HG03432 (cell line): ENCODE data around the gene TLE3.
"Not testable (repeated sequence)": the region's sequence is repeated elsewhere in the genome, so short reads cannot be mapped to it uniquely, and the experiment has no call there.

Experiments used
- ATAC-seq: cut with Tn5 transposase; IDR thresholded peaks from one replicate; pipeline ENCODE4 v1.9.1; 2021; ENCODE audit warnings: mild to moderate bottlenecking, moderate library complexity; ENCODE audit not compliant: unreplicated experiment

The TLE3 gene

DNA sequence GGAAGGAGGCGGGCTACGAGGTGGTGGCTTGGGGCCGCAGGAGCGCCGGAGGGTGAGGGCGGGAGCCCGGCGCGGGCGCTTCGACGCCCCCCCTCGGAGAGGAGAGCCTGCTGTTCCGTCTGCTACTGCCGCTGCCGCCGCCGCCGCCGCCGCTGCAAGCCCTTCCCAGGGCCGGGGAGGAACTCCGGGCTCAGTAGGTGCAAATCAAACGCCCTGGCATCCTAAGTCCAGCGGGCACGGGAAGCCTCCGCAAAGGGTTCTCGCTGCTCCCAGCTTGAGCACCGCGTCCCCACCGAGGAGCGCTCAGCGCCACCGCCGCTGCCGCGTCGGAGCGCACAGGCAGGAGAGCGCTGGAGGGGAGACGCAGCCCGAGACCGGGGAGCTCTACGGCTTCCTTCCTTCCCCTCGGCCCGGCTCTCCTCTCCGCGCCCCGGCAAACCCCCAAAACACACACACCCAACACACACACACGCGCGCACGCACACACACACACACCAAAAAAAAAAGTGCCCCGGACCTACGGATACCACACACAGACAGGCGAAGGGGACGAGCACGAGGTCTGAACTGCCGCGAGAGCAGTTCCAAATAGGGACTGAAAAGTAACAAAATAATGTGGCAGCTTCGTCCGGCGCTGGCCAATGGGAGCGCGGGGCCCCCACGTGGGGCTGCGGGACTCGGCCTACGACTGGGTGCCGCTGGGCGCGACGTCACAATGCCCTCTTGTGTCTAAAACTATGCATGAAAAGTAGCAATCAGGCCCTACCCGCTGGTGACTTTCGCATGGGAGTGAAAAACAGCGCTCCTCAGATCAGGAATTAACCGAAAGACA is at the start of gene TLE3:
TSS of gene TLE3 (minus strand) at position 597 of the 832 bp plus-strand sequence. CDS start 1,119 bp downstream, outside the sequence.
- ATAC-seq, result peak; percentile 58

GRCh38 chr15:70147178-70147760 is 49.6 kb upstream of the TLE3 start:
- no peak for ATAC-seq

DNA sequence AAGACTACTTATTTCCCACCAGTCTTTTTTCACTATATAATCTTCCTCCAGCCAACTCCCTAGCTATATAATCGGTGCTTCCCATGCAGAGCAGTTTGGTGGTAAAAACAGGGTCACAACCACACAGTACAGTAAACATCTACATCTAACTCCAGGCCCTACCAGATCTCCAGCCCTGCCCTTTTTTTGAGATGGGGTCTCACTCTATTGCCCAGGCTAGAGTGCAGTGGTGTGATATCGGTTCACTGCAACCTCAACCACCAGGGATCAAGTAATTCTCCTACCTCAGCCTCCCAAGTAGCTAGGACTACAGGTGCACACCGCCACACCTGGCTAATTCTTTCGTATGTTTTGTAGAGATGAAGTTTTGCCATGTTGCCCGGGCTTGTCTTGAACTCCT is 49.1 kb upstream of the TLE3 start:
- no peak for ATAC-seq

- no peak for ATAC-seq
Observed at GRCh38 chr15:70146162-70146561, 48.4 kb upstream of the TLE3 start.

GRCh38 chr15:70145261-70145660 is 47.5 kb upstream of the TLE3 start:
- ATAC-seq, result no peak

DNA sequence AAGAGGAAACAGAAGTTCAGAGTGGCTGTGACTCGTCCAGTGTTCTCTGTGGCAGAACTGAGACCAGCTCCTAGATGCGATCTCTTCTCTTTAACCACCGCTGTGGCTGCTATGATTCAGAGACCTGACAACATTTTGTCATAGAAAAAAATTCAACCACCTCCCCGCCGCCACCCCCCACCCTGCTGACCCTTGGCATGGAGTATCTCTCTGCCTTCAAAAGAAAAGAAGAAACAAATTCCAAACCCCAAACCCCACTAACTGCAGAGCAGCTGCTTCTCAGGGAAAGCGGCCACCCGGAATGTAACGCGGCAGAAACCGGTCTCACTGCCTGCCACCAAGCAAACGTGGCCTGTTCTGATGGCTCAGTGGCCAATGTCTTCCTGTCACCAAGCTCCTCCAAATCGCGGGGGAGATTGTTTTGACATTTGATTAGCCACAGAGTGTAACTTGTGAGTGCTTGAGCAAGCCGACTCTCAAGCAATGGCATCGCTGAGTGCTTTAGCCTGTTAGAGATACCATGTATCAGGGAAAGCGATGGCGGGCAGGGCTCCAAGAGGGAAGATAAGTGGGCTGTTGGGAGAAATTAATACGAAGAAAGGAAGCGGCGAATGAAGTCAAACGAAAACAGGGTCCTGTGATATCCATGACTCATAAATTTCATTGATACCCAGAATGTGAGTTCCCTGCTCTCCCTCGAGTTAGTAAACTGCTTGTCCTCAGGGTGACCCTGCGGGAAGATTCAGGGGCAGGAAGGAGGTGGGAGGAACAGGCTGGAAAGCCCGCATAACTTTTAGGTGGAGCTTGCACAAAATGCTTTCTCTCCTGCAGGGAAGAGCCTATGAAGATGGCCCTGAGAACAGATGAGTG is 44.8 kb upstream of the TLE3 start:
- no peak for ATAC-seq

GRCh38 chr15:70142072-70142321 is 44.3 kb upstream of the TLE3 start:
- no peak for ATAC-seq

DNA sequence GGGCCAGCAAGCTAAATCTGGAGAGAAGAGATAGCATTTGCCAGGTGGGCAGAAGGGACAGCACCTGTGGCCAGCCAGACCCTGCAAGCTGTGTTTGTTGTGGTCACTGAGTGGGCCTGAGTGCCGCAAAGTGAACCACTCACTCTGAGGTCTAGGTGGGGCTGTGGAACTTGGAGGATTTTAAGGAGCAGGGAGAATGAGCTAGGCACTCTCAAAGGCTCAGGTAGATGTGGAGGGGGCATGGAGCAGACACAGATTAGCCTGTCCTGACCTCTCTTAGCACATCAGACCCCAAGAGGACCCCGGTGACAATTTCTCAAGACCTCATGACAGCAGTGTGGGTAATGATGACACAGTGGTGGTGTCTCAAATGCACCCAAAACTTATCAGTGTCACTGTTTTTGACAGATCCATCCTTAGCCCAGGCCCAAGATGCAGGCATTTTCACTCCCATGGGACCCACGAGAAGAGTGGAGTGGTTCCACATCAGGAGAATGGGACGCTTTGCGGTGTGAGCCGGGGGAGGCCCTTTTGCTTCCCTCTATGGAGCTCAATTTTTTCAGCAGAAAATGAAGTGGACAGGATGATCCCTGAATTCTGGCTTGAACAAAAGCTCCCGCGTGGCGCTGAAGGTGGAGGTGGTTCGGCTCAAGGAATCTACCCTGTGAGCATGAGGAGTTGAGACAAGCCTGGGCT is 43.8 kb upstream of the TLE3 start:
- ATAC-seq, result no peak

DNA sequence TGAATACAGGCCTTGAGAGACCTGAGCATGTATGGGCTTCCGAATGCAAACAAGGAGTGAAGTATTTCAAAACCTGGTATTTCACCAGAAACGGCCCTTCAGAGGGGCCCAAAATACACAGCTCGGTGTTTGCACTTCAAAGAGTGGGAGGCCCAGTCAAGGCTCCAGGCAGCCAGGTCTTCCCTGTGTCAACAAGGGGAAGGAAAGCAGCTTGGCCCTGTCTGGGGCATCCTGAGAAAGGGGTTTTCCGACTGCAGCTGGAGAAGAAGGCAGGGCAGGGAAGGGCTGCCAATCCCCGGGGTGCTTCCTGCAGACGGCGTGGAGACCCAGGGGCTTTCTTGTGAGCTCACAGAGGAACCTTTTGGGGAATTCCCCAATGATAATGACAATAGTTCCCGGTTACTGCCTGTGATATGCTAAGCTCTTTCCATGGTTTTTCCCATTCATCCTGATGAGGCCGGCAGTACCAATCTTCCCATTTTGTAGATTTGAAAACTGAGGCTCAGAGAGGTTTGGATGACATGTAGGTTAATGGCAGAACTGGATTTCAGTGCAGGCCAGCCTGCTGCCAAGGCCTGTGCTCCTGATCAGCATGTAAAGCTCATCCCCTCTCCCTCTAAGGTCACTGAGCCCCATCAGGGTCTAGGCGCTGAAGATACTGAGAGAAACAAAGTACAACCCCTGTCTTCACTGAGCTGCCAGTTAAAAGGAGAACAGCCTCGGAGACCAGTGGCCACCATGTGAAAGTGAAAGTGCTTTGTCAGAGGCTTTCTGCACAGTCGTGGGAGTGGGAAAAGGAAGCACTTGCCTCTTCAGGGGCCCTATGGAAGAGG is 43.0 kb upstream of the TLE3 start:
- peak; percentile 45 for ATAC-seq

GRCh38 chr15:70140025-70140542 is 42.4 kb upstream of the TLE3 start:
- ATAC-seq, result peak; percentile 7

- ATAC-seq, result no peak
Observed at GRCh38 chr15:70137967-70138366, 40.2 kb upstream of the TLE3 start.

GRCh38 chr15:70137021-70137420 is 39.3 kb upstream of the TLE3 start:
- ATAC-seq, result not testable (repeated sequence)

DNA sequence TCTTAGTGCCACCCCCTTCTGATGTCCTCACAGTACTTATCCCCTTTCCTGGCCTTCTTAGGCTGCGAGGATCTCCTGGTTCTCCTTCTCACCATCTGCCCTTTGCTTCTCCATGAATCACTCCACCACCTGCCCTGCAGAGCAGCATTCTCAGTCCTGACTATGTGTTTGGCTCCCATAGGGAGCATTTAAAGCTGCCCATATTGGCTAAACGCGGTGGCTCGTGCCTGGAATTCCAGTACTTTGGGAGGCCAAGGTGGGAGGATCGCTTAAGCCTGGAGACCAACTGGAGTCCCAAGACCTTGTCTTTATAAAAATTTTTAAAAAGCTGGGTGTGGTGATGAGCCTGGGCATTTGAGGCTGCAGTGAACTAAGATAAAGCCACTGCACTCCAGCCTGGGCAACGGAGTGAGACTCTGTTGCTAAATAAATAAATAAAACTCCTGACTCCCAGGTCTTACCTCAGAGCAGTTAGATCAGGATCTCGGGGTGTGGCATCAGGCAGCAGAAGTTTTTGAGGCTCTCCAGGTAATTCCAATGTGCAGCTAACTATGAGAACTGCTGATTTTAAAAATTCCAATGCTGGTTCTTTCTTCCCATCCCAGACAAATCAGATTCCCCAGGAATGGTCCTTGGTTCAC is 36.2 kb upstream of the TLE3 start:
- no peak for ATAC-seq

- no peak for ATAC-seq
Observed at GRCh38 chr15:70133296-70133695, 35.6 kb upstream of the TLE3 start.

DNA sequence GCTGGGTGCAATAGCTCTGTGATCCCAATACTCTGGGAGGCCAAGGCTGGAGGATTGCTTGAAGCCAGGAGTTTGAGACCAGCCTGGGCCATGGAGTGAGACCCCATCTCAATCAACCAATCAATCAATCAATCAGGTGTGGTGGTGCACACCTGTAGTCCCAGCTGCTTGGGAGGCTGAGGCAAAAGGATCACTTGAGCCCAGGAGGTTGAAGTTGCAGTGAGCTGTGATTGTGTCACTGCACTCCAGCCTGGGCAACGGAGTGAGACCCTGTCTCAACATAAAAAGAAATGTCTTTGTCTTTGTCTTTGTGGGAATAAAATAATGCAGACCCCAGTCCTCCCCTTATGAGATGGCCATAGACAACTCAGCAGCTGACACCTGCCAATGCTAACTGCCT is 34.9 kb upstream of the TLE3 start:
- no peak for ATAC-seq

- no peak for ATAC-seq
Observed at GRCh38 chr15:70132139-70132538, 34.4 kb upstream of the TLE3 start.

DNA sequence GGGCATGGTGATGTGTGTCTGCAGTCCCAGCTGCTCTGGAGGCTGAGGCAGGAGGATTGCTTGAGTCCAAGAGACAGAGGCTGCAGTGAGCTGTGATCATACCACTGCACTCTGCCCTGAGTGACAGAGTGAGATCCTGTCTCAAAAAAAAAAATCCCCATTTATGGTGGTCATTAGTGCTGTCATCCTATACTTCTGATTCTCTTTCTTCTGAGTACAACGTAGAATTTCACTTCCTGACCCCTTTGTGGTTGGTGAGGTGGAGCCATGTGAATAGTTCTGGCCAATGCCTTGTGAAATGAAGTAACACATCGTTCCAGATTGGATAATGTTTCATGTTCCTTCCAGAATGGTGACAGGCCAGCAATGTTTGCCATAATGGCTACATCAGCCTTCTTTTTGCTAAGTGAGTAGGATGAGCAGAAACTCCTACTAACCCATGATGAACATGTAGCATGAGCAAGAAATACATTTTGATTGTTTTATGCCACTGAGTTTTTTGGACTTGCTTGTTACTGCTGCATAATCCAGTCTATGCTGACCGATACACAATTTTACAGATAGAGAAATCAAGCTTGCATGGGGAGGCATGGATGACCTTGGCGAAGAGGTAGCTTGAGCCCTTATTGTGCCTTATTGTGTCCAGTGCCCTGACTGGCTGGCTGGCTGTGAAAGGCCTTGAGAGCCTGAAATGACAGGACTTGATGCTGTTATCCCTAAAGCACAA is 30.9 kb upstream of the TLE3 start:
- no peak for ATAC-seq

DNA sequence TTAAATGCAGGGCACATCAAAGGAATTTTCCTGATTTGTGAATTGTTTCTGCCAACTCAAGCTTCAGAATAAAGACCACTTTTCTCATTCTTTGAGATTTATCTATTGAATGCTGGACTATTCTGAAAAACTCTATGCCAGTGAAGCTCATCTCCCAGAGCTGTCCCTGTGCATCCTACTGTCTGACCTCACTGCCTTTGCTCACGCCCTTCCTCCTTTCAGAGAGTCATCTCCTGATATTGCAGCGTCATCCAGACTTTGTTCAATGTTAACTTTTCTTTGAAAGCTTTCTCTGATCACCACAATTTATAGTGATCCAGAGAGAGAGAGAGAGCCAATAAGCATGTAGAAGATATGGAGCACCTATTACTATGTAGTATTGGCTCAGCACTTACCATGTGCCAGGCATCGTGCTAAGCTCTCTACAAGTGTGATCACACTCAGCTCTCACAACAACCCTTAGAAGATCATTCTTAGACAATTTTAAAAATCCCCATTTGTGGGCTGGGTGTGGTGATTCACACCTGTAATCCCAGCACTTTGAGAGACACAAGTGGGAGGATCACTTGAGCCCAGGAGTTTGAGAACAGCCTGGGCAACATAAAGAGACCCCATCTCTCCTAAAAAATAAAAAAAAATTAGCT is 30.2 kb upstream of the TLE3 start:
- ATAC-seq, result no peak
